Heart left ventricle (tissue), 13 donors: ENCODE results near the gene AASDH.

Source experiments
- POLR2A ChIP-seq, 2 donors: fragments of 450-650 bp; IDR thresholded peaks; one replicate each; pipeline ENCODE4 v1.6.1; 2017; ENCODE audit warnings: antibody characterized with exemption in 2 of 2, mild to moderate bottlenecking in 2 of 2, moderate library complexity in 2 of 2
- TF ChIP-seq, protein P1 (sequence below), 12 donors: fragments of 200-600 bp; sonication (generic) in 4 of 12; IDR thresholded peaks; one replicate each; pipeline versions ENCODE4 v1.5.0 to v1.8.0; 2018 to 2022; ENCODE audit warnings: antibody characterized with exemption in 12 of 12, mild to moderate bottlenecking in 5 of 12
- donor health status: ischemic (EF 13 %, LVEDD 7.1; RV severe dilation, severe dysfunction).
- donor health status: DM: no; HTN: yes; CAD: no.
- donor health status: DM: no; HTN: no; CAD: no.
- donor health status: ischemic (EF 25% LVEDD 6.9; RV normal size, moderate dysfunction).
- donor health status: ischemic (EF 25% LVEDD 5.7; RV mildly dilated, moderate dysfunction).
- donor health status: ischemic (EF 35%, LVEDD 5.7; RV mildly dilated, moderate dysfunction).
- donor health status: nonischemic (EF 11% LVEDD 7.7; RV severe dilation, severe dysfunction).
- donor health status: DM: yes; HTN: yes; CAD: no.
- donor health status: PGD.
- donor health status: ischemic (EF 29% LVEDD 5.4; RV normal size, mild dysfunction).
- donor health status: nonischemic (EF 23%, LVEDD 6.1; RV moderate dilation, normal function).

- TF ChIP-seq, protein P1, sequence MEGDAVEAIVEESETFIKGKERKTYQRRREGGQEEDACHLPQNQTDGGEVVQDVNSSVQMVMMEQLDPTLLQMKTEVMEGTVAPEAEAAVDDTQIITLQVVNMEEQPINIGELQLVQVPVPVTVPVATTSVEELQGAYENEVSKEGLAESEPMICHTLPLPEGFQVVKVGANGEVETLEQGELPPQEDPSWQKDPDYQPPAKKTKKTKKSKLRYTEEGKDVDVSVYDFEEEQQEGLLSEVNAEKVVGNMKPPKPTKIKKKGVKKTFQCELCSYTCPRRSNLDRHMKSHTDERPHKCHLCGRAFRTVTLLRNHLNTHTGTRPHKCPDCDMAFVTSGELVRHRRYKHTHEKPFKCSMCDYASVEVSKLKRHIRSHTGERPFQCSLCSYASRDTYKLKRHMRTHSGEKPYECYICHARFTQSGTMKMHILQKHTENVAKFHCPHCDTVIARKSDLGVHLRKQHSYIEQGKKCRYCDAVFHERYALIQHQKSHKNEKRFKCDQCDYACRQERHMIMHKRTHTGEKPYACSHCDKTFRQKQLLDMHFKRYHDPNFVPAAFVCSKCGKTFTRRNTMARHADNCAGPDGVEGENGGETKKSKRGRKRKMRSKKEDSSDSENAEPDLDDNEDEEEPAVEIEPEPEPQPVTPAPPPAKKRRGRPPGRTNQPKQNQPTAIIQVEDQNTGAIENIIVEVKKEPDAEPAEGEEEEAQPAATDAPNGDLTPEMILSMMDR (IDR thresholded peaks at IDR 0.05): no peak
- TF ChIP-seq POLR2A (IDR thresholded peaks at IDR 0.05): no peak
Measured at GRCh38 chr4:56308384-56308783, 78.9 kb downstream of the AASDH start.
